HG03159 (cell line): ENCODE results near the gene CXCL6.

Experiments used
- ATAC-seq: cut with Tn5 transposase; IDR thresholded peaks from one replicate; pipeline ENCODE4 v1.9.1; 2021; ENCODE audit warnings: mild to moderate bottlenecking, moderate library complexity; ENCODE audit not compliant: unreplicated experiment

CXCL6 gene

GRCh38 chr4:73836373-73837279 is at the start of gene CXCL6:
TSS of gene CXCL6 (plus strand) at chr4:73836678. CDS start at chr4:73836751, 73 bp downstream.
- ATAC-seq = no peak

- ATAC-seq = no peak
These were observed 48.1 kb upstream of the CXCL6 start for GRCh38 chr4:73788411-73788810.

GRCh38 chr4:73798842-73799241 is 37.6 kb upstream of the CXCL6 start:
- no peak for ATAC-seq

- no peak for ATAC-seq
These were observed 36.3 kb upstream of the CXCL6 start for GRCh38 chr4:73800206-73800605.

- ATAC-seq = no peak
These were observed 34.8 kb upstream of the CXCL6 start for GRCh38 chr4:73801692-73802091.

GRCh38 chr4:73803213-73803612 is 33.3 kb upstream of the CXCL6 start:
- no peak for ATAC-seq

- no peak for ATAC-seq
These were observed 26.3 kb upstream of the CXCL6 start for GRCh38 chr4:73810191-73810590.

GRCh38 chr4:73811841-73812240 is 24.6 kb upstream of the CXCL6 start:
- no peak for ATAC-seq

GRCh38 chr4:73814679-73815078 is 21.8 kb upstream of the CXCL6 start:
- no peak for ATAC-seq

- no peak for ATAC-seq
These were observed 21.3 kb upstream of the CXCL6 start for GRCh38 chr4:73815145-73815544.

GRCh38 chr4:73816814-73817213 is 19.7 kb upstream of the CXCL6 start:
- ATAC-seq = no peak

GRCh38 chr4:73817341-73817740 is 19.1 kb upstream of the CXCL6 start:
- ATAC-seq = no peak

- ATAC-seq = no peak
These were observed 15.2 kb upstream of the CXCL6 start for GRCh38 chr4:73821325-73821724.

- ATAC-seq = no peak
These were observed 14.1 kb upstream of the CXCL6 start for GRCh38 chr4:73822389-73822788.

- ATAC-seq = no peak
These were observed 13.5 kb upstream of the CXCL6 start for GRCh38 chr4:73822812-73823504.

GRCh38 chr4:73823760-73824159 is 12.7 kb upstream of the CXCL6 start:
- ATAC-seq = no peak

- no peak for ATAC-seq
These were observed 7.5 kb upstream of the CXCL6 start for GRCh38 chr4:73828956-73829355.

- no peak for ATAC-seq
These were observed 4.9 kb upstream of the CXCL6 start for GRCh38 chr4:73831569-73831968.

- ATAC-seq = no peak
These were observed 3.7 kb upstream of the CXCL6 start for GRCh38 chr4:73832651-73833237.

GRCh38 chr4:73839071-73839470 is 2.6 kb downstream of the CXCL6 start:
- no peak for ATAC-seq

- no peak for ATAC-seq
These were observed 3.2 kb downstream of the CXCL6 start for GRCh38 chr4:73839715-73840114.
